HG03571 (cell line): ENCODE measurements around the gene CIAO3.
A peak's percentile ranks its signal among the peaks of the same experiment; 100 is the strongest.
"Not testable (repeated sequence)": the region's sequence is repeated elsewhere in the genome, so short reads cannot be mapped to it uniquely, and the experiment has no call there.

Experiments used
- ATAC-seq: cut with Tn5 transposase; IDR thresholded peaks from one replicate; pipeline ENCODE4 v1.9.1; 2021; ENCODE audit not compliant: unreplicated experiment

CIAO3 gene

GRCh38 chr16:725041-725376 lies 15.8 kb downstream of the CIAO3 start:
- no peak for ATAC-seq

- ATAC-seq, result no peak
Measured at GRCh38 chr16:724188-725040, 16.4 kb downstream of the CIAO3 start.

- ATAC-seq, result no peak
Measured at GRCh38 chr16:723695-724094, 17.1 kb downstream of the CIAO3 start.

GRCh38 chr16:722835-723633 lies 17.8 kb downstream of the CIAO3 start:
- ATAC-seq, result no peak

- no peak for ATAC-seq
Measured at GRCh38 chr16:721765-722540, 18.8 kb downstream of the CIAO3 start.

- peak; percentile 58 for ATAC-seq
Measured at GRCh38 chr16:720990-721764, 19.6 kb downstream of the CIAO3 start, which contains the start of gene ANTKMT. ANTKMT (plus strand) TSS chr16:721146; CDS start chr16:721275, 129 bp downstream.

- peak; percentile 9 for ATAC-seq
Measured at GRCh38 chr16:720447-720989, 20.3 kb downstream of the CIAO3 start.

GRCh38 chr16:719815-720446 lies 20.9 kb downstream of the CIAO3 start:
- ATAC-seq, result no peak

- no peak for ATAC-seq
Measured at GRCh38 chr16:718922-719321, 21.9 kb downstream of the CIAO3 start.

GRCh38 chr16:718389-718788 lies 22.4 kb downstream of the CIAO3 start:
- no peak for ATAC-seq

GRCh38 chr16:717450-718245 lies 23.1 kb downstream of the CIAO3 start:
- no peak for ATAC-seq

- ATAC-seq, result no peak
Measured at GRCh38 chr16:716768-717325, 23.9 kb downstream of the CIAO3 start.

- no peak for ATAC-seq
Measured at GRCh38 chr16:716200-716568, 24.6 kb downstream of the CIAO3 start.

GRCh38 chr16:715477-716199 lies 25.2 kb downstream of the CIAO3 start:
- ATAC-seq, result no peak

- peak; percentile 68 for ATAC-seq
Measured at GRCh38 chr16:714558-715476, 26.0 kb downstream of the CIAO3 start, which contains the start of gene METRN. METRN (plus strand) TSS chr16:715118; CDS start chr16:715290, 172 bp downstream.

GRCh38 chr16:714079-714478 lies 26.7 kb downstream of the CIAO3 start:
- ATAC-seq, result no peak

GRCh38 chr16:712740-713250 lies 28.0 kb downstream of the CIAO3 start:
- ATAC-seq, result not testable (repeated sequence)
